Body of pancreas (tissue), 4 donors: ENCODE data around the gene DNAJC11.

Experiments
- CTCF ChIP-seq, 7 experiments: fragments of 450-650 bp in 4 of 7; fragments of 200-600 bp in 3 of 7; sonication (generic) in 3 of 7; IDR thresholded peaks; one replicate each; pipeline ENCODE4 v1.5.1; 2016 to 2019; ENCODE audit warnings: antibody characterized with exemption in 7 of 7
- POLR2A ChIP-seq, 3 donors: fragments of 450-650 bp; IDR thresholded peaks; one replicate each; pipeline ENCODE4 v1.6.1; 2016; ENCODE audit warnings: antibody characterized with exemption in 3 of 3, mild to moderate bottlenecking in 2 of 3

GRCh38 chr1:6645018-6645417 lies 56.6 kb downstream of the DNAJC11 start:
- no peak for TF ChIP-seq CTCF (IDR thresholded peaks at IDR 0.05)
- TF ChIP-seq POLR2A (IDR thresholded peaks at IDR 0.05): no peak
